ENCODE results near the gene C5orf34. TPM values are rescaled to one million over a fixed set of nuclear protein-coding genes. Genes with fewer than 3 reads are reported as not detected.
A peak's percentile ranks its signal among the peaks of the same experiment; 100 is the strongest.
"Not testable (repeated sequence)": the region's sequence is repeated elsewhere in the genome, so short reads cannot be mapped to it uniquely, and the experiment has no call there.

Gene C5orf34
- total and polyA plus RNA-seq, 9 of the 15 experiments (the other 6 are each of a cell fraction or from before 2014, with no cell fraction given): 13.2 to 32.6 (median 20.7) TPM

- DNase-seq (ENCODE audit: extremely low read depth in 1 of 4, low spot score in 3 of 4) (no peak), FAIRE-seq (no peak), ATAC-seq (peak; percentile 5; the same call in 1 of the 3 replicates)
- in situ Hi-C loops (cut with MboI): no loop called here
- Histone ChIP-seq H2AFZ (ENCODE audit: low read depth, low read length) (peak overlapping the region; percentile 93), H3K9me3 (replicated peaks; ENCODE audit: control insufficient read depth, insufficient read depth, low read depth, low read length) (no peaks in the 10 kb centered on the region), H3K27me3 (ENCODE audit: control insufficient read depth in 2 of 2, insufficient read depth in 2 of 2, low read length in 2 of 2) (no peaks in the 10 kb centered on the region), H3K27ac (ENCODE audit: extremely low read depth, low read depth, low read length) (peak overlapping the region; percentile 85), H3K4me3 (peak overlapping the region; percentile 64), H3K4me2 (ENCODE audit: insufficient read depth, low read length) (peak overlapping the region; percentile 93), H3K79me2 (ENCODE audit: control insufficient read depth, insufficient read depth, low read length) (peaks cover 28% of the 10 kb centered on the region), H3K9me1 (ENCODE audit: control insufficient read depth, insufficient read depth, low read length) (peaks cover 2% of the 10 kb centered on the region), H3K9ac (ENCODE audit: insufficient read depth in 1 of 2, low read depth in 2 of 2, low read length in 2 of 2) (peak overlapping the region in 1 of 2 experiments; percentile 92; a peak in 2 of 4 replicates), H4K20me1 (replicated peaks; ENCODE audit: control insufficient read depth, insufficient read depth, low read length) (no peaks in the 10 kb centered on the region), H3K4me1 (replicated peaks in 1 of 2; ENCODE audit: control insufficient read depth in 2 of 2, insufficient read depth in 2 of 2, low read length in 2 of 2) (peaks cover 0 to 16% of the 10 kb centered on the region in 2 experiments; a peak in 4 of 5 replicates), H3K36me3 (ENCODE audit: control insufficient read depth, insufficient read depth, low read length) (peaks cover 10% of the 10 kb centered on the region; the same call in 1 of the 3 replicates)
- 2% methylated on average over 4 of the region's 4 CpGs for WGBS (ENCODE audit: insufficient coverage, low coverage, missing lambda C conversion rate)
- CTCF ChIA-PET (ENCODE audit: low intra/inter-chr PET ratio): interaction anchor here (0.9 kb wide), 1 partner anchor 42 kb away, joined by 4 read pairs; no protein-coding TSS in a partner anchor
- intact Hi-C loops (cut with micrococcal nuclease): no loop called here
- BruUV-seq (replicated peaks): no TSS peak
- TF ChIP-seq MAZ (CRISPR knock-in tag; conservative IDR thresholded peaks at IDR 0.05 in 1 of 2, IDR thresholded peaks at IDR 0.05 in 1 of 2) (0 out of 4 replicates have a peak, but pooled peaks of 1 of the 2 experiments have one; percentile 10), RBFOX2 (IDR thresholded peaks at IDR 0.05; ENCODE audit: low read depth, low read length) (no peak), STAT5A (IDR thresholded peaks at IDR 0.05; ENCODE audit: borderline replicate concordance, low read length) (no peak), ARNT (IDR thresholded peaks at IDR 0.05) (0 out of 4 replicates have a peak, but pooled peaks of 1 of the 2 experiments have one; percentile 7)
- POLR2A ChIA-PET: interaction anchor here (1.0 to 1.8 kb wide), 2 partner anchors 28 to 30 kb away, joined by 4 to 11 read pairs; no protein-coding TSS in a partner anchor
These were observed 923 bp downstream of the C5orf34 start for GRCh38 chr5:43514025-43514424.

DNA sequence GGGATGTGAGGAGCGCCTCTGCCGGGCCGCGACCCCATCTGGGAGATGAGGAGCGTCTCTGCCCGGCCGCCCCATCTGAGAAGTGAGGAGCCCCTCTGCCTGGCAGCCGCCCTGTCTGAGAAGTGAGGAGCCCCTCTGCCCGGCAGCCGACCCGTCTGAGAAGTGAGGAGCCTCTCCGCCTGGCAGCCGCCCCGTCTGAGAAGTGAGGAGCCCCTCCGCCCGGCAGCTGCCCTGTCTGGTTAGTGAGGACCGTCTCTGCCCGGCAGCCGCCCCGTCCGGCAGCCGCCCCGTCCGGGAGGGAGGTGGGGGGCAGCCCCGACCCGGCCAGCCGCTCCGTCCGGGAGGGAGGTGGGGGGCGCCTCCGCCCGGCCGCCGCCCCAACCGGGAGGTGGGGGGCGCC is 3.9 kb downstream of the C5orf34 start:
- Histone ChIP-seq H3K4me1 (replicated peaks in 1 of 2; ENCODE audit: control insufficient read depth in 2 of 2, insufficient read depth in 2 of 2, low read length in 2 of 2) (peaks cover 4 to 16% of the 10 kb centered on the region in 2 experiments), H3K36me3 (ENCODE audit: control insufficient read depth, insufficient read depth, low read length) (peaks cover 34% of the 10 kb centered on the region), H3K79me2 (ENCODE audit: control insufficient read depth, insufficient read depth, low read length) (peaks cover 28% of the 10 kb centered on the region)
- FAIRE-seq; H2AFZ ChIP-seq (ENCODE audit: low read depth, low read length); H4K20me1 ChIP-seq (replicated peaks; ENCODE audit: control insufficient read depth, insufficient read depth, low read length); H3K4me2 ChIP-seq (ENCODE audit: insufficient read depth, low read length); intact Hi-C loops (cut with micrococcal nuclease); H3K4me3 ChIP-seq; H3K9me1 ChIP-seq (ENCODE audit: control insufficient read depth, insufficient read depth, low read length); CTCF ChIA-PET (ENCODE audit: low intra/inter-chr PET ratio); H3K27me3 ChIP-seq (ENCODE audit: control insufficient read depth in 2 of 2, insufficient read depth in 2 of 2, low read length in 2 of 2); ATAC-seq; in situ Hi-C loops (cut with MboI); BruUV-seq (replicated peaks); H3K9ac ChIP-seq (ENCODE audit: insufficient read depth in 1 of 2, low read depth in 2 of 2, low read length in 2 of 2); H3K9me3 ChIP-seq (replicated peaks; ENCODE audit: control insufficient read depth, insufficient read depth, low read depth, low read length); H3K27ac ChIP-seq (ENCODE audit: extremely low read depth, low read depth, low read length); DNase-seq (ENCODE audit: extremely low read depth in 1 of 4, low spot score in 3 of 4): not testable (repeated sequence)
- POLR2A ChIA-PET: interaction anchor here (0.6 to 1.2 kb wide), 2 partner anchors 8 to 21 kb away, joined by 3 to 4 read pairs; no protein-coding TSS in a partner anchor
- WGBS (ENCODE audit: insufficient coverage, low coverage, missing lambda C conversion rate): 97% methylated on average over 12 of the region's 36 CpGs

Data from K562 (cell line).